ENCODE measurements around the gene DENND1A. TPM values are rescaled to one million over a fixed set of nuclear protein-coding genes. Genes with fewer than 3 reads are reported as not detected.

The DENND1A gene
- total and polyA plus RNA-seq, 2 of the 13 experiments (the other 11 are each of a cell fraction or from before 2014, with no cell fraction given) = 14.8 to 30.1 TPM

GRCh38 chr9:123583646-123584045 is 346.3 kb downstream of the DENND1A start:
- no peak overlapping the region for H3K4me3 ChIP-seq (replicated peaks in 1 of 3; ENCODE audit: insufficient read depth in 1 of 3, low read depth in 2 of 3, low read length in 3 of 3)
- intact Hi-C loops (cut with micrococcal nuclease; ENCODE audit: unreplicated experiment) (no loop called here), in situ Hi-C loops (cut with HindIII; ENCODE audit: extremely low pct_ligation_motif_present, low pct_unique_long_range_greater_than_20kb) (no loop called here)
- 94% methylated on average over 2 of the region's 2 CpGs for WGBS (ENCODE audit: low lambda C conversion rate)
- TF ChIP-seq ZNF740 (CRISPR knock-in tag; IDR thresholded peaks at IDR 0.05) (no peak), ZNF670 (CRISPR knock-in tag; IDR thresholded peaks at IDR 0.05; ENCODE audit: borderline replicate concordance) (no peak), KLF9 (CRISPR knock-in tag; IDR thresholded peaks at IDR 0.05; ENCODE audit: low read depth) (no peak), CREB3 (CRISPR knock-in tag; IDR thresholded peaks at IDR 0.05) (no peak)
- H3K27me3 ChIP-seq (ENCODE audit: control insufficient read depth in 1 of 2, insufficient read depth in 2 of 2, low read length in 2 of 2) = no peaks in the 10 kb centered on the region
- no peak overlapping the region for H3K9ac ChIP-seq (ENCODE audit: insufficient read depth, low read depth, low read length)
- peaks cover 5 to 19% of the 10 kb centered on the region in 2 experiments for H3K36me3 ChIP-seq (replicated peaks in 1 of 2; ENCODE audit: control insufficient read depth in 1 of 2, insufficient read depth in 2 of 2, low read length in 2 of 2)
- FAIRE-seq (no peak), DNase-seq (ENCODE audit: low spot score) (no peak), ATAC-seq (no peak)
- no peaks in the 10 kb centered on the region for H4K20me1 ChIP-seq (ENCODE audit: insufficient read depth, low read length)
- no peaks in the 10 kb centered on the region for H3K79me2 ChIP-seq (ENCODE audit: insufficient read depth, low read length)
- ChIA-PET CTCF (ENCODE audit: low intra/inter-chr PET ratio, low total read pairs) (no interaction called here), POLR2A (no interaction called here)
- no peaks in the 10 kb centered on the region for H3K9me3 ChIP-seq (ENCODE audit: low read length)
- H3K4me1 ChIP-seq (ENCODE audit: insufficient read depth, low read length) = no peaks in the 10 kb centered on the region
- H3K4me2 ChIP-seq (ENCODE audit: low read depth, low read length) = no peak overlapping the region
- no peak overlapping the region for H3K27ac ChIP-seq (ENCODE audit: extremely low read length, insufficient read depth, low read length)
- BruUV-seq (replicated peaks) = no TSS peak
- H2AFZ ChIP-seq (ENCODE audit: low read length) = no peak overlapping the region

GRCh38 chr9:123571240-123571639 is 358.7 kb downstream of the DENND1A start:
- Histone ChIP-seq H3K27ac (ENCODE audit: extremely low read length, insufficient read depth, low read length) (no peak overlapping the region), H2AFZ (ENCODE audit: low read length) (no peak overlapping the region), H3K9ac (ENCODE audit: insufficient read depth, low read depth, low read length) (no peak overlapping the region), H3K9me3 (ENCODE audit: low read length) (no peaks in the 10 kb centered on the region), H3K79me2 (ENCODE audit: insufficient read depth, low read length) (no peaks in the 10 kb centered on the region), H3K27me3 (ENCODE audit: control insufficient read depth in 1 of 2, insufficient read depth in 2 of 2, low read length in 2 of 2) (no peaks in the 10 kb centered on the region), H3K4me3 (replicated peaks in 1 of 3; ENCODE audit: insufficient read depth in 1 of 3, low read depth in 2 of 3, low read length in 3 of 3) (no peak overlapping the region), H3K4me1 (ENCODE audit: insufficient read depth, low read length) (peaks cover 16% of the 10 kb centered on the region), H3K36me3 (replicated peaks in 1 of 2; ENCODE audit: control insufficient read depth in 1 of 2, insufficient read depth in 2 of 2, low read length in 2 of 2) (peaks cover 2 to 8% of the 10 kb centered on the region in 2 experiments; a peak in 3 of 5 replicates), H3K4me2 (ENCODE audit: low read depth, low read length) (no peak overlapping the region), H4K20me1 (ENCODE audit: insufficient read depth, low read length) (no peaks in the 10 kb centered on the region)
- ChIA-PET POLR2A (no interaction called here), CTCF (ENCODE audit: low intra/inter-chr PET ratio, low total read pairs) (no interaction called here)
- in situ Hi-C loops (cut with HindIII; ENCODE audit: extremely low pct_ligation_motif_present, low pct_unique_long_range_greater_than_20kb) (no loop called here), intact Hi-C loops (cut with micrococcal nuclease; ENCODE audit: unreplicated experiment) (no loop called here)
- 87% methylated on average over 2 of the region's 2 CpGs for WGBS (ENCODE audit: low lambda C conversion rate)
- FAIRE-seq = no peak
- ATAC-seq = no peak
- no TSS peak for BruUV-seq (replicated peaks)
- DNase-seq (ENCODE audit: low spot score) = no peak
- no peak for TF ChIP-seq SUZ12 (IDR thresholded peaks at IDR 0.05; ENCODE audit: low read depth, low read length)
- TF ChIP-seq HIC2 (CRISPR knock-in tag; IDR thresholded peaks at IDR 0.05; ENCODE audit: low read depth) = no peak
- TF ChIP-seq KIAA2018 (CRISPR knock-in tag; IDR thresholded peaks at IDR 0.05; ENCODE audit: borderline replicate concordance) = no peak
